HFF-Myc (cell line): Measurements from ENCODE around the gene JMJD8.

Source experiments
- DNase-seq: peaks from one replicate; pipeline ENCODE4 v3.0.0-alpha.2; 2011; ENCODE audit warnings: low read depth; ENCODE audit errors: extremely low read depth
- H3K4me3 ChIP-seq: replicated peaks from 2 replicates; pipeline ENCODE4 v1.5.1; 2011; ENCODE audit warnings: low read depth, mild to moderate bottlenecking, control low read depth, low read length
- TF ChIP-seq, protein P1 (sequence below): IDR thresholded peaks from 2 replicates; pipeline ENCODE4 v1.5.1; 2012; ENCODE audit warnings: mild to moderate bottlenecking, low read depth, low read length, control low read depth; ENCODE audit errors: missing control alignments

Gene JMJD8

DNA sequence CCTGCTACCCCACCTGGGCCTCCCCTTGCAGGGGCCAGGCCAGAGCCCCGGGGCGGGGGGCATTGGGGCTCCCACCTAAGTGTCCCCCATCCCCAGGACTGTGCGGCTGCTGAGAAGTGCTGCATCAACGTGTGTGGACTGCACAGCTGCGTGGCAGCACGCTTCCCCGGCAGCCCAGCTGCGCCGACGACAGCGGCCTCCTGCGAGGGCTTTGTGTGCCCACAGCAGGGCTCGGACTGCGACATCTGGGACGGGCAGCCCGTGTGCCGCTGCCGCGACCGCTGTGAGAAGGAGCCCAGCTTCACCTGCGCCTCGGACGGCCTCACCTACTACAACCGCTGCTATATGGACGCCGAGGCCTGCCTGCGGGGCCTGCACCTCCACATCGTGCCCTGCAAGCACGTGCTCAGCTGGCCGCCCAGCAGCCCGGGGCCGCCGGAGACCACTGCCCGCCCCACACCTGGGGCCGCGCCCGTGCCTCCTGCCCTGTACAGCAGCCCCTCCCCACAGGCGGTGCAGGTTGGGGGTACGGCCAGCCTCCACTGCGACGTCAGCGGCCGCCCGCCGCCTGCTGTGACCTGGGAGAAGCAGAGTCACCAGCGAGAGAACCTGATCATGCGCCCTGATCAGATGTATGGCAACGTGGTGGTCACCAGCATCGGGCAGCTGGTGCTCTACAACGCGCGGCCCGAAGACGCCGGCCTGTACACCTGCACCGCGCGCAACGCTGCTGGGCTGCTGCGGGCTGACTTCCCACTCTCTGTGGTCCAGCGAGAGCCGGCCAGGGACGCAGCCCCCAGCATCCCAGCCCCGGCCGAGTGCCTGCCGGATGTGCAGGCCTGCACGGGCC, 51.4 kb downstream of the JMJD8 start:
- H3K4me3 ChIP-seq = no peak overlapping the region
- TF ChIP-seq, protein P1, sequence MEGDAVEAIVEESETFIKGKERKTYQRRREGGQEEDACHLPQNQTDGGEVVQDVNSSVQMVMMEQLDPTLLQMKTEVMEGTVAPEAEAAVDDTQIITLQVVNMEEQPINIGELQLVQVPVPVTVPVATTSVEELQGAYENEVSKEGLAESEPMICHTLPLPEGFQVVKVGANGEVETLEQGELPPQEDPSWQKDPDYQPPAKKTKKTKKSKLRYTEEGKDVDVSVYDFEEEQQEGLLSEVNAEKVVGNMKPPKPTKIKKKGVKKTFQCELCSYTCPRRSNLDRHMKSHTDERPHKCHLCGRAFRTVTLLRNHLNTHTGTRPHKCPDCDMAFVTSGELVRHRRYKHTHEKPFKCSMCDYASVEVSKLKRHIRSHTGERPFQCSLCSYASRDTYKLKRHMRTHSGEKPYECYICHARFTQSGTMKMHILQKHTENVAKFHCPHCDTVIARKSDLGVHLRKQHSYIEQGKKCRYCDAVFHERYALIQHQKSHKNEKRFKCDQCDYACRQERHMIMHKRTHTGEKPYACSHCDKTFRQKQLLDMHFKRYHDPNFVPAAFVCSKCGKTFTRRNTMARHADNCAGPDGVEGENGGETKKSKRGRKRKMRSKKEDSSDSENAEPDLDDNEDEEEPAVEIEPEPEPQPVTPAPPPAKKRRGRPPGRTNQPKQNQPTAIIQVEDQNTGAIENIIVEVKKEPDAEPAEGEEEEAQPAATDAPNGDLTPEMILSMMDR = no peak
- no peak for DNase-seq

DNA sequence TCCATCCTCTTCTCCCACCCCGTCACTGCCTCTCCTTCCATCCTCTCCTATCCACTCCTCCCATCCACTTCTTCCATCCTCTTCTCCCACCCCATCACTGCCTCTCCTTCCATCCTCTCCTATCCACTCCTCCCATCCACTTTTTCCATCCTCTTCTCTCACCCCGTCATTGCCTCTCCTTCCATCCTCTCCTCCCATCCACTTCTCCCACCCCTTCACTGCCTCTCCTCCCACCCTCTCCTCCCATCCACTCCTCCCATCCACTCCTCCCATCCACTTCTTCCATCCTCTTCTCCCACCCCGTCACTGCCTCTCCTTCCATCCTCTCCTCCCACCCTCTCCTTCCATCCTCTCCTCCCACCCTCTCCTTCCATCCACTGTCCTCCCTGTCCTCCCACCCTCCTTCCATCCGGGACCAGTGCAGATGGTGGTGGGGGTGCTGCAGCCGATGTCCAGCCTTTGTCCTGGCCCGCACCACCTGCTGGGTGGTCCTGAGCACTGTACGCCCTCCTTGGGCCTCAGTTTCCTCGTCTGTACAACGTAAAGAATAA, 52.3 kb downstream of the JMJD8 start:
- no peak for DNase-seq
- TF ChIP-seq, protein P1 = no peak
- no peak overlapping the region for H3K4me3 ChIP-seq
